NCI-H82 (cell line): ENCODE data around the gene COPZ2.

Experiments
- DNase-seq: peaks from one replicate; lab custom pipeline; 2025; lab: John Stamatoyannopoulos, UW

Gene COPZ2

GRCh38 chr17:47987240-47987835, 50.3 kb downstream of the COPZ2 start:
- peak; percentile 77 for DNase-seq

- DNase-seq: no peak
Measured at GRCh38 chr17:47986520-47986919, 51.1 kb downstream of the COPZ2 start.

GRCh38 chr17:47983492-47984223, 53.9 kb downstream of the COPZ2 start:
- DNase-seq: no peak

GRCh38 chr17:47982645-47983390, 54.8 kb downstream of the COPZ2 start:
- peak; percentile 71 for DNase-seq

GRCh38 chr17:47982091-47982617, 55.4 kb downstream of the COPZ2 start:
- DNase-seq: no peak

- no peak for DNase-seq
Measured at GRCh38 chr17:47981462-47981861, 56.1 kb downstream of the COPZ2 start.

GRCh38 chr17:47980541-47980940, 57.1 kb downstream of the COPZ2 start:
- DNase-seq: peak; percentile 48

- peak; percentile 95 for DNase-seq
Measured at GRCh38 chr17:47978324-47978723, 59.3 kb downstream of the COPZ2 start.
